ENCODE data around the gene FUT3.

- TF ChIP-seq CTCF (IDR thresholded peaks at IDR 0.05) = no peak
- no peak for TF ChIP-seq ZFX (IDR thresholded peaks at IDR 0.05; ENCODE audit: borderline replicate concordance)
Measured at GRCh38 chr19:5814852-5815246, 36.4 kb downstream of the FUT3 start.
